GM19351 (cell line): ENCODE data around the gene ADCY10.
"Not testable (repeated sequence)": the region's sequence is repeated elsewhere in the genome, so short reads cannot be mapped to it uniquely, and the experiment has no call there.

ENCODE experiments used
- ATAC-seq: cut with Tn5 transposase; IDR thresholded peaks from one replicate; pipeline ENCODE4 v1.9.1; 2021; ENCODE audit warnings: mild to moderate bottlenecking, moderate library complexity; ENCODE audit not compliant: unreplicated experiment

The ADCY10 gene

GRCh38 chr1:167893798-167894197 lies 20.1 kb downstream of the ADCY10 start:
- no peak for ATAC-seq

GRCh38 chr1:167890400-167890799 lies 23.5 kb downstream of the ADCY10 start:
- no peak for ATAC-seq

GRCh38 chr1:167887187-167887586 lies 26.7 kb downstream of the ADCY10 start:
- ATAC-seq: not testable (repeated sequence)

- ATAC-seq: no peak
Measured at GRCh38 chr1:167882376-167882775, 31.6 kb downstream of the ADCY10 start.

- no peak for ATAC-seq
Measured at GRCh38 chr1:167881786-167882185, 32.1 kb downstream of the ADCY10 start.

GRCh38 chr1:167881069-167881468 lies 32.9 kb downstream of the ADCY10 start:
- no peak for ATAC-seq

- no peak for ATAC-seq
Measured at GRCh38 chr1:167880580-167881021, 33.3 kb downstream of the ADCY10 start.

GRCh38 chr1:167879508-167879907 lies 34.4 kb downstream of the ADCY10 start:
- ATAC-seq: no peak

- no peak for ATAC-seq
Measured at GRCh38 chr1:167878372-167879160, 35.4 kb downstream of the ADCY10 start.

- no peak for ATAC-seq
Measured at GRCh38 chr1:167876597-167877175, 37.2 kb downstream of the ADCY10 start.

GRCh38 chr1:167871331-167871730 lies 42.6 kb downstream of the ADCY10 start:
- ATAC-seq: no peak

- not testable (repeated sequence) for ATAC-seq
Measured at GRCh38 chr1:167869157-167870001, 44.6 kb downstream of the ADCY10 start.

GRCh38 chr1:167866739-167867414 lies 47.1 kb downstream of the ADCY10 start:
- ATAC-seq: not testable (repeated sequence)

- not testable (repeated sequence) for ATAC-seq
Measured at GRCh38 chr1:167866326-167866725, 47.6 kb downstream of the ADCY10 start.

GRCh38 chr1:167865804-167866308 lies 48.1 kb downstream of the ADCY10 start:
- ATAC-seq: not testable (repeated sequence)

- ATAC-seq: not testable (repeated sequence)
Measured at GRCh38 chr1:167865193-167865592, 48.7 kb downstream of the ADCY10 start.

- ATAC-seq: no peak
Measured at GRCh38 chr1:167864392-167865032, 49.4 kb downstream of the ADCY10 start.

- ATAC-seq: no peak
Measured at GRCh38 chr1:167863921-167864279, 50.0 kb downstream of the ADCY10 start.

GRCh38 chr1:167863191-167863920 lies 50.6 kb downstream of the ADCY10 start:
- ATAC-seq: not testable (repeated sequence)
